Pancreas (tissue), 10 donors: Measurements from ENCODE around the gene TTC39C. TPM values are rescaled to one million over a fixed set of nuclear protein-coding genes. Genes with fewer than 3 reads are reported as not detected.

Source experiments
- ATAC-seq, 4 donors: fragments of 200-7000 bp; cut with Tn5 transposase; one replicate each; pipeline versions ENCODE4 v1.8.0 to v1.9.1; 2020; ENCODE audit warnings: mild to moderate bottlenecking in 4 of 4, moderate library complexity in 4 of 4
- DNase-seq, 6 donors: peaks; one replicate each; pipeline ENCODE4 v3.0.0-alpha.2; 2020
- FAIRE-seq: peaks from 2 replicates; lab custom pipeline; 2012; peaks lifted over from hg19 to GRCh38; lab: Jason Lieb, UNC
- H3K27ac ChIP-seq, 4 donors: fragments of 200-600 bp; sonication (generic); 1 replicate in 3 of 4; 2 replicates in 1 of 4; pipeline versions ENCODE4 v1.5.0 to v1.8.0; 2020
- H3K27me3 ChIP-seq, 4 donors: fragments of 200-600 bp; one replicate each; pipeline ENCODE4 v1.8.0; 2021
- H3K36me3 ChIP-seq, 3 donors: fragments of 200-600 bp; sonication (generic) in 1 of 3; one replicate each; pipeline versions ENCODE4 v1.5.0 to v1.8.0; 2020 to 2021
- H3K4me1 ChIP-seq, 3 donors: fragments of 200-600 bp; one replicate each; pipeline ENCODE4 v1.8.0; 2021
- H3K4me3 ChIP-seq, 4 donors: fragments of 200-600 bp; sonication (generic) in 2 of 4; one replicate each; pipeline versions ENCODE4 v1.5.0 to v1.8.0; 2020 to 2021
- H3K9me3 ChIP-seq, 4 donors: fragments of 200-600 bp; one replicate each; pipeline ENCODE4 v1.8.0; 2021
- CTCF ChIP-seq, 4 donors: fragments of 200-600 bp; sonication (generic) in 3 of 4; IDR thresholded peaks; one replicate each; pipeline versions ENCODE4 v1.5.0 to v1.8.0; 2021; ENCODE audit warnings: antibody characterized with exemption in 4 of 4
- WGBS, 2 donors: extraction: QIAGEN DNeasy Blood & Tissue Kit; methylation state at CpG; one replicate each; pipeline ENCODE4 v1.1.7; 2013; 5-methylcytosine and 5-hydroxymethylcytosine counted together
- intact Hi-C, 3 donors: fragments of 100-400 bp; cut with DNase I; formaldehyde crosslinking; loops; one replicate each; pipeline versions ENCODE4 v1.11.1 to v1.14.2; 2022
- polyA plus RNA-seq, 2 donors: library from polyadenylated mRNA; stranded (reverse); fragments of 200-250 nt; gene quantifications; one replicate each; pipeline ENCODE4 v1.2.3, GENCODE V29; 2013
- total RNA-seq, 6 donors: library from RNA; stranded (reverse); fragmentation: NEBNext Ultra II Directional in 4 of 6; extraction: Animal tissue kit (Norgen Biotek cat#: 25700) in 4 of 6; gene quantifications; one replicate each; pipeline versions ENCODE4 v1.2.1 to v1.2.4, GENCODE V29; 2021 to 2023
- donor health status: healthy with polysubstance abuse.
- donor health status: DM: no; HTN: no; CAD: no; lungs with moderate emphysema.
- donor health status: DM: no; HTN: no; CAD: no.
- donor health status: control.
- donor health status: control.
- donor health status: Bipolar disorder and iron deficiency.
- donor health status: DM: yes; HTN: yes; CAD: no.
- donor health status: DM: no; HTN: no; CAD: no.
- donor health status: DM: no; HTN: no; CAD: no.
- donor health status: DM: yes; HTN: yes; CAD: no.

TTC39C gene
- total and polyA plus RNA-seq, 8 donors, result 10.1 to 27.1 (median 14.2) TPM

- Histone ChIP-seq H3K36me3 (no peaks in the 10 kb centered on the region), H3K4me1 (no peaks in the 10 kb centered on the region), H3K27me3 (no peaks in the 10 kb centered on the region), H3K27ac (no peak overlapping the region), H3K9me3 (no peaks in the 10 kb centered on the region), H3K4me3 (no peak overlapping the region)
- 76 to 78% methylated on average over 6 of the region's 6 CpGs for WGBS, 2 donors
- DNase-seq, result no peak
- ATAC-seq, result no peak
- FAIRE-seq, result no peak
- TF ChIP-seq CTCF (IDR thresholded peaks at IDR 0.05), result no peak
- intact Hi-C loops, result no loop called here
Measured at GRCh38 chr18:24103320-24104021, 88.9 kb downstream of the TTC39C start.

- 84 to 87% methylated on average over 4 of the region's 4 CpGs for WGBS, 2 donors
- H3K4me3 ChIP-seq, result no peak overlapping the region
- H3K9me3 ChIP-seq, result no peaks in the 10 kb centered on the region
- intact Hi-C loops, result no loop called here
- no peaks in the 10 kb centered on the region for H3K4me1 ChIP-seq
- H3K27ac ChIP-seq, result no peak overlapping the region
- no peaks in the 10 kb centered on the region for H3K27me3 ChIP-seq
- TF ChIP-seq CTCF (IDR thresholded peaks at IDR 0.05), result no peak
- DNase-seq (no peak), FAIRE-seq (no peak), ATAC-seq (no peak)
- H3K36me3 ChIP-seq, result no peaks in the 10 kb centered on the region
Measured at GRCh38 chr18:24104486-24104885, 89.9 kb downstream of the TTC39C start.

GRCh38 chr18:24108641-24109040, 94.1 kb downstream of the TTC39C start:
- DNase-seq (no peak), ATAC-seq (no peak), FAIRE-seq (no peak)
- no peak overlapping the region for H3K4me3 ChIP-seq
- intact Hi-C loops, result no loop called here
- H3K27me3 ChIP-seq, result no peaks in the 10 kb centered on the region
- no peak for TF ChIP-seq CTCF (IDR thresholded peaks at IDR 0.05)
- no peaks in the 10 kb centered on the region for H3K36me3 ChIP-seq
- H3K4me1 ChIP-seq, result peaks cover 0 to 18% (median 12%) of the 10 kb centered on the region in 3 donors
- H3K9me3 ChIP-seq, result no peaks in the 10 kb centered on the region
- H3K27ac ChIP-seq, result no peak overlapping the region
- WGBS, 2 donors, result 43 to 77% methylated on average over 1 of the region's 1 CpG

- DNase-seq, result no peak
- 61 to 63% methylated on average over 2 of the region's 2 CpGs for WGBS, 2 donors
- Histone ChIP-seq H3K27ac (peak overlapping the region in 3 of 4 donors; percentile 77 to 82 (median 79)), H3K9me3 (no peaks in the 10 kb centered on the region), H3K36me3 (no peaks in the 10 kb centered on the region), H3K27me3 (no peaks in the 10 kb centered on the region), H3K4me3 (no peak overlapping the region), H3K4me1 (peaks cover 14 to 35% (median 20%) of the 10 kb centered on the region in 3 donors)
- intact Hi-C loops, result loop anchor here in 1 of 3 donors (10.0 kb wide), 1 partner anchor 157 kb away; no protein-coding TSS in a partner anchor
- FAIRE-seq, result no peak
- ATAC-seq, result no peak
- no peak for TF ChIP-seq CTCF (IDR thresholded peaks at IDR 0.05)
Measured at GRCh38 chr18:24111936-24112335, 97.4 kb downstream of the TTC39C start.

GRCh38 chr18:24112464-24112863, 97.9 kb downstream of the TTC39C start:
- no peaks in the 10 kb centered on the region for H3K27me3 ChIP-seq
- no peaks in the 10 kb centered on the region for H3K36me3 ChIP-seq
- 40 to 52% methylated on average over 4 of the region's 4 CpGs for WGBS, 2 donors
- peak overlapping the region; percentile 63 to 82 (median 78) for H3K27ac ChIP-seq
- no peak overlapping the region for H3K4me3 ChIP-seq
- TF ChIP-seq CTCF (IDR thresholded peaks at IDR 0.05), result no peak
- intact Hi-C loops, result loop anchor here in 1 of 3 donors (10.0 kb wide), 1 partner anchor 158 kb away; no protein-coding TSS in a partner anchor
- peaks cover 14 to 35% (median 20%) of the 10 kb centered on the region in 3 donors for H3K4me1 ChIP-seq
- ATAC-seq, result peak in 2 of 4 donors; percentile 14 to 25
- FAIRE-seq, result no peak
- H3K9me3 ChIP-seq, result no peaks in the 10 kb centered on the region
- DNase-seq, result no peak
